GM12878 (cell line): ENCODE results near the gene TSKU. TPM values are rescaled to one million over a fixed set of nuclear protein-coding genes. Genes with fewer than 3 reads are reported as not detected.

Experiments used
- ATAC-seq: fragments of 200-7000 bp; cut with Tn5 transposase; 3 replicates; pipeline ENCODE4 v1.9.1; 2020; ENCODE audit warnings: mild to moderate bottlenecking, moderate library complexity
- BruUV-seq: library from RNA; stranded (reverse); fragments of 400-500 nt; replicated peaks from 2 replicates; lab custom pipeline; 2021; lab: Mats Ljungman, UMichigan
- CTCF ChIA-PET: fragments of 300-600 bp; sonication (Branson Sonifier 250); formaldehyde crosslinking; extraction: SDS; loops from one replicate; lab custom pipeline; 2021; ENCODE audit warnings: inconsistent platforms; lab: Yijun Ruan, JAX
- POLR2A ChIA-PET: fragments of 350-600 bp; formaldehyde crosslinking; extraction: SDS; loops from one replicate; lab custom pipeline; 2021; ENCODE audit warnings: inconsistent platforms; lab: Charles Lee
- RAD21 ChIA-PET: fragments of 300-600 bp; sonication (Branson Sonifier 250); formaldehyde crosslinking; loops from one replicate; lab custom pipeline; 2023; ENCODE audit warnings: antibody characterized with exemption; ENCODE audit not compliant: unreplicated experiment; lab: Charles Lee
- SMC1A ChIA-PET: fragments of 300-600 bp; sonication (Branson Sonifier 250); formaldehyde crosslinking; loops from one replicate; lab custom pipeline; 2023; ENCODE audit not compliant: unreplicated experiment, uncharacterized antibody; lab: Charles Lee
- DNase-seq: peaks from one replicate; pipeline ENCODE4 v3.0.0-alpha.2; 2011; ENCODE audit warnings: low read depth, low spot score
- FAIRE-seq: peaks from 3 replicates; lab custom pipeline; 2011; peaks lifted over from hg19 to GRCh38; lab: Jason Lieb, UNC
- H2AFZ ChIP-seq: 2 replicates; pipeline ENCODE4 v1.6.0; 2011; ENCODE audit warnings: low read depth, low read length, control low read depth; ENCODE audit not compliant: control insufficient read depth
- H3K27ac ChIP-seq: 2 replicates; pipeline ENCODE4 v1.5.1; 2011; ENCODE audit warnings: control low read depth; ENCODE audit not compliant: control insufficient read depth, insufficient read depth
- H3K27me3 ChIP-seq, 2 experiments: replicated peaks in 1 of 2; 2 replicates each; pipeline versions ENCODE4 v1.6.0 to v1.6.1; 2011; ENCODE audit warnings: low read length in 1 of 2; ENCODE audit not compliant: control insufficient read depth in 2 of 2, insufficient read depth in 2 of 2
- H3K36me3 ChIP-seq, 2 experiments: 2 replicates each; pipeline ENCODE4 v1.5.1; 2011; ENCODE audit warnings: low read length in 1 of 2; ENCODE audit not compliant: control insufficient read depth in 2 of 2, insufficient read depth in 2 of 2
- H3K4me1 ChIP-seq: 2 replicates; pipeline ENCODE4 v1.6.1; 2011; ENCODE audit warnings: mild to moderate bottlenecking, low read length, moderate library complexity, mixed read lengths; ENCODE audit not compliant: control insufficient read depth, insufficient read depth
- H3K4me2 ChIP-seq: 2 replicates; pipeline ENCODE4 v1.6.0; 2011; ENCODE audit warnings: control low read depth; ENCODE audit not compliant: control insufficient read depth, insufficient read depth
- H3K4me3 ChIP-seq: fragments of 200-600 bp; sonication (generic); 2 replicates; pipeline ENCODE4 v1.5.1; 2016
- H3K79me2 ChIP-seq: 2 replicates; pipeline ENCODE4 v1.6.0; 2011; ENCODE audit warnings: low read length; ENCODE audit not compliant: control insufficient read depth, insufficient read depth
- H3K9ac ChIP-seq: 2 replicates; pipeline ENCODE4 v1.8.0; 2011; ENCODE audit warnings: low read length, control low read depth, mixed read lengths; ENCODE audit not compliant: control insufficient read depth, insufficient read depth
- H3K9me3 ChIP-seq: replicated peaks from 3 replicates; pipeline ENCODE4 v1.5.1; 2011; ENCODE audit warnings: mild to moderate bottlenecking, low read length; ENCODE audit not compliant: control insufficient read depth, insufficient read depth
- H4K20me1 ChIP-seq: 2 replicates; pipeline ENCODE4 v1.6.0; 2011; ENCODE audit not compliant: control insufficient read depth, insufficient read depth
- CBFB ChIP-seq: IDR thresholded peaks from 2 replicates; pipeline ENCODE4 v1.6.1; 2016; ENCODE audit warnings: antibody characterized with exemption, low read depth
- CHD4 ChIP-seq: fragments of 200-600 bp; sonication (generic); IDR thresholded peaks from 2 replicates; pipeline ENCODE4 v1.6.1; 2016; ENCODE audit warnings: mild to moderate bottlenecking
- EED ChIP-seq: sonication (generic); IDR thresholded peaks from 2 replicates; pipeline ENCODE4 v1.6.1; 2016; ENCODE audit warnings: antibody characterized with exemption, low read depth
- MEF2B ChIP-seq: fragments of 450-650 bp; IDR thresholded peaks from 2 replicates; pipeline ENCODE4 v1.6.1; 2018; ENCODE audit warnings: mild to moderate bottlenecking, moderate library complexity; ENCODE audit not compliant: partially characterized antibody, poor library complexity, severe bottlenecking
- MTA2 ChIP-seq: fragments of 450-650 bp; IDR thresholded peaks from 2 replicates; pipeline ENCODE4 v1.6.1; 2016; ENCODE audit warnings: low read depth, mild to moderate bottlenecking, moderate library complexity
- MXI1 ChIP-seq: fragments of 150-350 bp; IDR thresholded peaks from 2 replicates; pipeline ENCODE4 v1.6.1; 2011; ENCODE audit warnings: low read depth, mild to moderate bottlenecking, inconsistent platforms, low read length, improper control_type of control experiment
- POU2F2 ChIP-seq: IDR thresholded peaks from 3 replicates; pipeline ENCODE4 v1.6.1; 2011; ENCODE audit warnings: low read depth, mild to moderate bottlenecking, low read length, borderline replicate concordance
- RUNX3 ChIP-seq: IDR thresholded peaks from 2 replicates; pipeline ENCODE4 v1.6.1; 2012; ENCODE audit warnings: low read length, inconsistent platforms
- SMC3 ChIP-seq: IDR thresholded peaks from 2 replicates; pipeline ENCODE4 v1.6.1; 2011; ENCODE audit warnings: low read length, improper control_type of control experiment, borderline replicate concordance
- TCF12 ChIP-seq: IDR thresholded peaks from 2 replicates; pipeline ENCODE4 v1.6.1; 2011; ENCODE audit warnings: low read depth, mild to moderate bottlenecking, low read length
- ZNF24 ChIP-seq: fragments of 450-650 bp; IDR thresholded peaks from 2 replicates; pipeline ENCODE4 v1.6.1; 2017; ENCODE audit warnings: antibody characterized with exemption, mild to moderate bottlenecking
- WGBS: methylation state at CpG from one replicate; pipeline ENCODE4 v1.1.6; 2016; ENCODE audit warnings: low lambda C conversion rate; ENCODE audit not compliant: insufficient replicate concordance, insufficient coverage; ENCODE audit errors: missing lambda C conversion rate; 5-methylcytosine and 5-hydroxymethylcytosine counted together
- in situ Hi-C: fragments of 300-500 bp; cut with MboI; formaldehyde crosslinking; loops from 9 replicates; pipeline ENCODE4 v1.14.3; 2018; ENCODE audit warnings: mixed read lengths
- intact Hi-C: fragments of 100-400 bp; cut with micrococcal nuclease; formaldehyde crosslinking; loops from one replicate; pipeline ENCODE4 v1.14.2; 2022; ENCODE audit not compliant: unreplicated experiment
- polyA plus RNA-seq, 11 experiments: library from polyadenylated mRNA; depleted of rRNA in 4 of 11; unstranded in 6 of 11; stranded (reverse) in 5 of 11; fragments of >200 nt; fragmentation: Nextera tagmentation in 4 of 11; fragmentation: Illumina TruSeq in 1 of 11; extraction: Ambion mirVana in 4 of 11; extraction: Trizol in 1 of 11; gene quantifications; 1 replicate in 1 of 11; 2 replicates in 10 of 11; pipeline versions ENCODE4 v1.2.1 to v1.2.3, GENCODE V29; 2011 to 2016; ENCODE audit warnings: inconsistent platforms in 2 of 11, missing spikeins in 2 of 11, low read depth in 1 of 11
- total RNA-seq, 4 experiments: library from RNA; depleted of rRNA in 3 of 4; stranded (reverse); fragments of >200 nt in 3 of 4; fragmentation: Illumina TruSeq in 1 of 4; extraction: Trizol in 1 of 4; gene quantifications; 2 replicates each; pipeline versions ENCODE4 v1.2.1 to v1.2.3, GENCODE V29; 2013 to 2021
- TF ChIP-seq, protein P1 (sequence below): fragments of 150-350 bp; IDR thresholded peaks from 2 replicates; pipeline ENCODE4 v1.6.1; 2014; ENCODE audit warnings: mild to moderate bottlenecking, low read depth, low read length
- TF ChIP-seq, protein P2 (sequence below): IDR thresholded peaks from 2 replicates; pipeline ENCODE4 v1.6.1; 2011; ENCODE audit warnings: borderline replicate concordance, low read depth, mild to moderate bottlenecking, moderate library complexity, low read length; ENCODE audit not compliant: insufficient read depth, poor library complexity, severe bottlenecking
- TF ChIP-seq, protein P3 (sequence below): fragments of 150-350 bp; IDR thresholded peaks from 2 replicates; pipeline ENCODE4 v1.6.1; 2016; ENCODE audit warnings: low read depth, low read length

Gene TSKU
- total and polyA plus RNA-seq, 10 of the 15 experiments (the other 5 are each of a cell fraction or from before 2014, with no cell fraction given), result 0.04 to 1.5 (median 0.62) TPM

DNA sequence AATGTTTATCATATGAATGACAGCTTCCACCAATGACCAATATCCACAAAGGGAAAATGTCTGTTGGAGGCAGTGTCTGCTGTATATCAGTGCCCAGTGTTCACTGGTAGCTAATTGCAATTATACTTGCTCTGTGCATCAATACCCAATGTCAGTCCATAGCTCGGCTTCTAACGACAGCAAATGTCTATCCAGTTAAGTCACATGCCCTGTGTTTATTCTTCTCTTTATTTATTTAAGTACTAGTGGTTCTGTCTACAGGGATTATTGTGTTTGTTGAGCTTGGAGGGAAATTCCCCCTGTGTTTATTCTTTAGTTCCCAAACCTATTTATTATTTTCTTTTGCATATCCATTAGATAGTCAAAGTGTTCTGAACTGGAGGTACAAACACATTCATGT, 18.6 kb downstream of the TSKU start:
- 4% methylated on average over 2 of the region's 2 CpGs for WGBS
- Histone ChIP-seq H3K4me1 (no peaks in the 10 kb centered on the region; the same call in 1 of the 2 replicates), H3K79me2 (no peaks in the 10 kb centered on the region), H3K27me3 (peaks cover 0 to 2% of the 10 kb centered on the region in 2 experiments; a peak in 1 of 4 replicates), H3K9ac (no peak overlapping the region), H3K4me2 (no peak overlapping the region), H3K9me3 (no peaks in the 10 kb centered on the region), H2AFZ (no peak overlapping the region), H3K4me3 (no peak overlapping the region), H3K36me3 (no peaks in the 10 kb centered on the region), H3K27ac (no peak overlapping the region), H4K20me1 (no peaks in the 10 kb centered on the region)
- no peak for TF ChIP-seq SMC3
- no peak for TF ChIP-seq MTA2
- TF ChIP-seq CHD4, result no peak
- no peak for TF ChIP-seq MEF2B
- no peak for TF ChIP-seq ZNF24
- TF ChIP-seq POU2F2, result no peak
- no peak for TF ChIP-seq EED
- TF ChIP-seq, protein P1, sequence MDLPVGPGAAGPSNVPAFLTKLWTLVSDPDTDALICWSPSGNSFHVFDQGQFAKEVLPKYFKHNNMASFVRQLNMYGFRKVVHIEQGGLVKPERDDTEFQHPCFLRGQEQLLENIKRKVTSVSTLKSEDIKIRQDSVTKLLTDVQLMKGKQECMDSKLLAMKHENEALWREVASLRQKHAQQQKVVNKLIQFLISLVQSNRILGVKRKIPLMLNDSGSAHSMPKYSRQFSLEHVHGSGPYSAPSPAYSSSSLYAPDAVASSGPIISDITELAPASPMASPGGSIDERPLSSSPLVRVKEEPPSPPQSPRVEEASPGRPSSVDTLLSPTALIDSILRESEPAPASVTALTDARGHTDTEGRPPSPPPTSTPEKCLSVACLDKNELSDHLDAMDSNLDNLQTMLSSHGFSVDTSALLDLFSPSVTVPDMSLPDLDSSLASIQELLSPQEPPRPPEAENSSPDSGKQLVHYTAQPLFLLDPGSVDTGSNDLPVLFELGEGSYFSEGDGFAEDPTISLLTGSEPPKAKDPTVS, result no peak
- TF ChIP-seq, protein P2, sequence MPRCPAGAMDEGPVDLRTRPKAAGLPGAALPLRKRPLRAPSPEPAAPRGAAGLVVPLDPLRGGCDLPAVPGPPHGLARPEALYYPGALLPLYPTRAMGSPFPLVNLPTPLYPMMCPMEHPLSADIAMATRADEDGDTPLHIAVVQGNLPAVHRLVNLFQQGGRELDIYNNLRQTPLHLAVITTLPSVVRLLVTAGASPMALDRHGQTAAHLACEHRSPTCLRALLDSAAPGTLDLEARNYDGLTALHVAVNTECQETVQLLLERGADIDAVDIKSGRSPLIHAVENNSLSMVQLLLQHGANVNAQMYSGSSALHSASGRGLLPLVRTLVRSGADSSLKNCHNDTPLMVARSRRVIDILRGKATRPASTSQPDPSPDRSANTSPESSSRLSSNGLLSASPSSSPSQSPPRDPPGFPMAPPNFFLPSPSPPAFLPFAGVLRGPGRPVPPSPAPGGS, result no peak
- TF ChIP-seq CBFB, result no peak
- TF ChIP-seq, protein P3, sequence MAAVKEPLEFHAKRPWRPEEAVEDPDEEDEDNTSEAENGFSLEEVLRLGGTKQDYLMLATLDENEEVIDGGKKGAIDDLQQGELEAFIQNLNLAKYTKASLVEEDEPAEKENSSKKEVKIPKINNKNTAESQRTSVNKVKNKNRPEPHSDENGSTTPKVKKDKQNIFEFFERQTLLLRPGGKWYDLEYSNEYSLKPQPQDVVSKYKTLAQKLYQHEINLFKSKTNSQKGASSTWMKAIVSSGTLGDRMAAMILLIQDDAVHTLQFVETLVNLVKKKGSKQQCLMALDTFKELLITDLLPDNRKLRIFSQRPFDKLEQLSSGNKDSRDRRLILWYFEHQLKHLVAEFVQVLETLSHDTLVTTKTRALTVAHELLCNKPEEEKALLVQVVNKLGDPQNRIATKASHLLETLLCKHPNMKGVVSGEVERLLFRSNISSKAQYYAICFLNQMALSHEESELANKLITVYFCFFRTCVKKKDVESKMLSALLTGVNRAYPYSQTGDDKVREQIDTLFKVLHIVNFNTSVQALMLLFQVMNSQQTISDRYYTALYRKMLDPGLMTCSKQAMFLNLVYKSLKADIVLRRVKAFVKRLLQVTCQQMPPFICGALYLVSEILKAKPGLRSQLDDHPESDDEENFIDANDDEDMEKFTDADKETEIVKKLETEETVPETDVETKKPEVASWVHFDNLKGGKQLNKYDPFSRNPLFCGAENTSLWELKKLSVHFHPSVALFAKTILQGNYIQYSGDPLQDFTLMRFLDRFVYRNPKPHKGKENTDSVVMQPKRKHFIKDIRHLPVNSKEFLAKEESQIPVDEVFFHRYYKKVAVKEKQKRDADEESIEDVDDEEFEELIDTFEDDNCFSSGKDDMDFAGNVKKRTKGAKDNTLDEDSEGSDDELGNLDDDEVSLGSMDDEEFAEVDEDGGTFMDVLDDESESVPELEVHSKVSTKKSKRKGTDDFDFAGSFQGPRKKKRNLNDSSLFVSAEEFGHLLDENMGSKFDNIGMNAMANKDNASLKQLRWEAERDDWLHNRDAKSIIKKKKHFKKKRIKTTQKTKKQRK, result no peak
- TF ChIP-seq RUNX3, result no peak
- no peak for TF ChIP-seq MXI1
- TF ChIP-seq TCF12, result no peak
- ChIA-PET CTCF (interaction anchor here (0.7 to 9.6 kb wide), 9 partner anchors 8 to 290 kb away, joined by 4 to 120 read pairs (median 7); no protein-coding TSS in a partner anchor), SMC1A (interaction anchor here (1.2 to 1.8 kb wide), 3 partner anchors 11 to 118 kb away, joined by 3 to 7 read pairs (median 4); no protein-coding TSS in a partner anchor), RAD21 (interaction anchor here (0.6 to 1.2 kb wide), 2 partner anchors 68 to 117 kb away, joined by 3 read pairs; no protein-coding TSS in a partner anchor), POLR2A (no interaction called here)
- BruUV-seq, result no TSS peak
- DNase-seq, result no peak
- ATAC-seq, result no peak
- FAIRE-seq, result no peak
- in situ Hi-C loops (no loop called here), intact Hi-C loops (no loop called here)
